DMS53 treated with DMSO at 0.1 percent for 48 hours (cell line): ENCODE measurements around the gene HPDL.
A peak's percentile ranks its signal among the peaks of the same experiment; 100 is the strongest.
"Not testable (repeated sequence)": the region's sequence is repeated elsewhere in the genome, so short reads cannot be mapped to it uniquely, and the experiment has no call there.

Source experiments
- DNase-seq: peaks from one replicate; lab custom pipeline; 2025; ENCODE audit not compliant: unreplicated experiment; lab: John Stamatoyannopoulos, UW

HPDL gene

GRCh38 chr1:45348966-45349677 lies 22.4 kb downstream of the HPDL start:
- DNase-seq, result no peak

GRCh38 chr1:45351508-45351907 lies 24.8 kb downstream of the HPDL start:
- DNase-seq, result no peak

GRCh38 chr1:45353685-45354084 lies 27.0 kb downstream of the HPDL start:
- DNase-seq, result no peak

GRCh38 chr1:45354838-45355237 lies 28.1 kb downstream of the HPDL start:
- no peak for DNase-seq

- DNase-seq, result no peak
Measured at GRCh38 chr1:45355683-45356082, 29.0 kb downstream of the HPDL start.

GRCh38 chr1:45356186-45356585 lies 29.5 kb downstream of the HPDL start:
- peak; percentile 60 for DNase-seq

- DNase-seq, result peak; percentile 38
Measured at GRCh38 chr1:45359882-45360513, 33.3 kb downstream of the HPDL start.

GRCh38 chr1:45360981-45361380 lies 34.3 kb downstream of the HPDL start:
- DNase-seq, result not testable (repeated sequence)

GRCh38 chr1:45364294-45364693 lies 37.6 kb downstream of the HPDL start:
- DNase-seq, result no peak

GRCh38 chr1:45365051-45365450 lies 38.4 kb downstream of the HPDL start:
- DNase-seq, result no peak

GRCh38 chr1:45370575-45370974 lies 43.9 kb downstream of the HPDL start:
- no peak for DNase-seq

GRCh38 chr1:45373573-45373972 lies 46.9 kb downstream of the HPDL start:
- no peak for DNase-seq

GRCh38 chr1:45375104-45376090 lies 48.7 kb downstream of the HPDL start:
- no peak for DNase-seq

- no peak for DNase-seq
Measured at GRCh38 chr1:45378184-45378583, 51.5 kb downstream of the HPDL start.
